ENCODE measurements around the gene ULK4.

The ULK4 gene

GRCh38 chr3:41299036-41299435 lies 662.9 kb downstream of the ULK4 start:
- TF ChIP-seq CTCF (IDR thresholded peaks at IDR 0.05; ENCODE audit: control insufficient read depth, extremely low read depth, insufficient read depth), result no peak
- no peak for DNase-seq (ENCODE audit: low read depth)

GRCh38 chr3:41297750-41298149 lies 664.2 kb downstream of the ULK4 start:
- DNase-seq (ENCODE audit: low read depth), result no peak
- TF ChIP-seq CTCF (IDR thresholded peaks at IDR 0.05; ENCODE audit: control insufficient read depth, extremely low read depth, insufficient read depth), result no peak

More at GRCh38 chr3:41299036-41299435, 662.9 kb downstream of the ULK4 start:
- H3K4me3 ChIP-seq (ENCODE audit: low read depth, low read length), result no peak overlapping the region

GRCh38 chr3:41296556-41296955 lies 665.3 kb downstream of the ULK4 start:
- DNase-seq (ENCODE audit: low read depth), result no peak
- no peak overlapping the region for H3K4me3 ChIP-seq (ENCODE audit: low read depth, low read length)
- TF ChIP-seq CTCF (IDR thresholded peaks at IDR 0.05; ENCODE audit: control insufficient read depth, extremely low read depth, insufficient read depth), result no peak

More at GRCh38 chr3:41297750-41298149, 664.2 kb downstream of the ULK4 start:
- H3K4me3 ChIP-seq (ENCODE audit: low read depth, low read length), result no peak overlapping the region

- TF ChIP-seq CTCF (IDR thresholded peaks at IDR 0.05; ENCODE audit: control insufficient read depth, extremely low read depth, insufficient read depth), result no peak
- DNase-seq (ENCODE audit: low read depth), result no peak
- H3K4me3 ChIP-seq (ENCODE audit: low read depth, low read length), result no peak overlapping the region
These were observed 666.2 kb downstream of the ULK4 start for GRCh38 chr3:41295740-41296139.

GRCh38 chr3:41293169-41293681 lies 668.7 kb downstream of the ULK4 start:
- no peak overlapping the region for H3K4me3 ChIP-seq (ENCODE audit: low read depth, low read length)
- no peak for DNase-seq (ENCODE audit: low read depth)
- no peak for TF ChIP-seq CTCF (IDR thresholded peaks at IDR 0.05; ENCODE audit: control insufficient read depth, extremely low read depth, insufficient read depth)

GRCh38 chr3:41290736-41291135 lies 671.2 kb downstream of the ULK4 start:
- no peak overlapping the region for H3K4me3 ChIP-seq (ENCODE audit: low read depth, low read length)
- TF ChIP-seq CTCF (IDR thresholded peaks at IDR 0.05; ENCODE audit: control insufficient read depth, extremely low read depth, insufficient read depth), result no peak
- no peak for DNase-seq (ENCODE audit: low read depth)

- TF ChIP-seq CTCF (IDR thresholded peaks at IDR 0.05; ENCODE audit: control insufficient read depth, extremely low read depth, insufficient read depth), result no peak
- DNase-seq (ENCODE audit: low read depth), result no peak
- H3K4me3 ChIP-seq (ENCODE audit: low read depth, low read length), result no peak overlapping the region
These were observed 671.6 kb downstream of the ULK4 start for GRCh38 chr3:41290306-41290705.

Data from LNCaP clone FGC (cell line).